SK-N-SH (cell line): ENCODE data around the gene RAMP2. TPM values are rescaled to one million over a fixed set of nuclear protein-coding genes. Genes with fewer than 3 reads are reported as not detected.

Source experiments
- CTCF ChIA-PET: fragments of 300-600, 350-600 bp; formaldehyde crosslinking; extraction: SDS; loops from one replicate; lab custom pipeline; 2021; lab: Yijun Ruan, JAX
- POLR2A ChIA-PET: fragments of 350-600 bp; sonication (Branson Sonifier 250); formaldehyde crosslinking; extraction: SDS; loops from one replicate; lab custom pipeline; 2020; ENCODE audit warnings: antibody characterized with exemption, inconsistent platforms; lab: Yijun Ruan, JAX
- DNase-seq: peaks from one replicate; pipeline ENCODE4 v3.0.0; 2012
- H2AFZ ChIP-seq: fragments of 200-600 bp; sonication (generic); 2 replicates; pipeline ENCODE4 v1.8.1; 2016; ENCODE audit warnings: antibody characterized with exemption, mild to moderate bottlenecking, low read depth
- H3F3A ChIP-seq: fragments of 200-600 bp; sonication (generic); replicated peaks from 2 replicates; pipeline ENCODE3; 2016; ENCODE audit warnings: antibody characterized with exemption, mild to moderate bottlenecking; ENCODE audit not compliant: insufficient read depth
- H3K27ac ChIP-seq, 2 experiments: fragments of 200-500 bp in 1 of 2; fragments of 200-600 bp in 1 of 2; sonication (Bioruptor generic) in 1 of 2; sonication (generic), shearing (Covaris generic) in 1 of 2; 2 replicates each; pipeline versions ENCODE4 v1.5.1 to v1.6.1; 2014 to 2016; ENCODE audit warnings: low read depth in 2 of 2, inconsistent platforms in 1 of 2, low read length in 1 of 2, mild to moderate bottlenecking in 1 of 2, mixed read lengths in 1 of 2
- H3K27me3 ChIP-seq: fragments of 200-600 bp; sonication (generic), shearing (Covaris generic); 2 replicates; pipeline ENCODE4 v1.6.1; 2016; ENCODE audit warnings: mixed run types; ENCODE audit not compliant: insufficient read depth
- H3K36me3 ChIP-seq, 2 experiments: fragments of 200-500 bp in 1 of 2; fragments of 200-600 bp in 1 of 2; sonication (Bioruptor generic) in 1 of 2; sonication (generic) in 1 of 2; replicated peaks in 1 of 2; 2 replicates each; pipeline versions ENCODE3 to v1.5.1; 2014 to 2016; ENCODE audit warnings: low read length in 1 of 2, mild to moderate bottlenecking in 1 of 2; ENCODE audit not compliant: insufficient read depth in 2 of 2, control insufficient read depth in 1 of 2
- H3K4me1 ChIP-seq, 2 experiments: fragments of 200-500 bp in 1 of 2; fragments of 200-600 bp in 1 of 2; sonication (Bioruptor generic) in 1 of 2; sonication (generic), shearing (Covaris generic) in 1 of 2; 2 replicates each; pipeline versions ENCODE4 v1.5.1 to v1.6.1; 2014 to 2016; ENCODE audit warnings: low read depth in 1 of 2, low read length in 1 of 2, mixed run types in 1 of 2; ENCODE audit not compliant: insufficient read depth in 2 of 2, control insufficient read depth in 1 of 2
- H3K4me2 ChIP-seq: fragments of 200-600 bp; sonication (generic), shearing (Covaris generic); 2 replicates; pipeline ENCODE4 v1.6.1; 2017; ENCODE audit warnings: mixed run types
- H3K4me3 ChIP-seq, 2 experiments: fragments of 200-500 bp in 1 of 2; fragments of 200-600 bp in 1 of 2; sonication (Bioruptor generic) in 1 of 2; sonication (generic), shearing (Covaris generic) in 1 of 2; 2 replicates each; pipeline versions ENCODE4 v1.5.1 to v1.8.1; 2014 to 2016; ENCODE audit warnings: low read depth in 2 of 2, inconsistent platforms in 1 of 2, low read length in 1 of 2, mild to moderate bottlenecking in 1 of 2, mixed read lengths in 1 of 2, moderate library complexity in 1 of 2
- H3K79me2 ChIP-seq: fragments of 200-600 bp; sonication (generic); 2 replicates; pipeline ENCODE4 v1.8.1; 2017; ENCODE audit warnings: mild to moderate bottlenecking; ENCODE audit not compliant: insufficient read depth
- H3K9ac ChIP-seq: fragments of 200-600 bp; sonication (generic); 2 replicates; pipeline ENCODE4 v1.6.1; 2017; ENCODE audit warnings: mixed run types
- H3K9me2 ChIP-seq: fragments of 200-600 bp; sonication (generic); 2 replicates; pipeline ENCODE4 v1.6.1; 2017; ENCODE audit warnings: mixed run types
- H3K9me3 ChIP-seq: fragments of 200-600 bp; sonication (generic); 2 replicates; pipeline ENCODE4 v1.6.1; 2017; ENCODE audit warnings: mixed run types, mild to moderate bottlenecking, moderate library complexity
- H4K20me1 ChIP-seq: fragments of 200-600 bp; sonication (generic); 2 replicates; pipeline ENCODE4 v1.6.1; 2017; ENCODE audit warnings: mild to moderate bottlenecking, mixed run types; ENCODE audit not compliant: insufficient read depth
- ELF1 ChIP-seq: IDR thresholded peaks from 2 replicates; pipeline ENCODE4 v1.4.0; 2012
- EZH2phosphoT487 ChIP-seq: fragments of 200-600 bp; sonication (generic); IDR thresholded peaks from 2 replicates; pipeline ENCODE4 v1.6.1; 2017; ENCODE audit warnings: low read depth, mixed run types, mild to moderate bottlenecking, antibody characterized with exemption, moderate library complexity, borderline replicate concordance
- FOXM1 ChIP-seq: IDR thresholded peaks from 2 replicates; pipeline ENCODE4 v1.4.0; 2012; ENCODE audit warnings: low read depth, mild to moderate bottlenecking
- GABPA ChIP-seq: IDR thresholded peaks from 2 replicates; pipeline ENCODE4 v1.4.0; 2012; ENCODE audit warnings: low read depth, mild to moderate bottlenecking
- GATA2 ChIP-seq: sonication (generic); formaldehyde crosslinking; IDR thresholded peaks from 2 replicates; pipeline ENCODE4 v1.5.0; 2020; ENCODE audit warnings: mild to moderate bottlenecking, missing genetic modification reagents
- NFIC ChIP-seq: IDR thresholded peaks from 2 replicates; pipeline ENCODE4 v1.4.0; 2012; ENCODE audit warnings: borderline replicate concordance
- NRF1 ChIP-seq: IDR thresholded peaks from 2 replicates; pipeline ENCODE4 v1.6.1; 2012; ENCODE audit warnings: low read depth, mild to moderate bottlenecking, low read length
- RAD21 ChIP-seq: IDR thresholded peaks from 2 replicates; pipeline ENCODE4 v1.6.1; 2012; ENCODE audit warnings: mild to moderate bottlenecking, low read length
- RXRA ChIP-seq: IDR thresholded peaks from 2 replicates; pipeline ENCODE4 v1.4.0; 2012; ENCODE audit warnings: low read depth, mild to moderate bottlenecking, borderline replicate concordance
- WGBS: methylation state at CpG from one replicate; pipeline ENCODE4 v1.1.6; 2017; ENCODE audit warnings: low lambda C conversion rate; 5-methylcytosine and 5-hydroxymethylcytosine counted together
- polyA plus RNA-seq, 3 experiments: library from polyadenylated mRNA; depleted of rRNA; stranded (reverse); fragments of >200 nt; gene quantifications; 2 replicates each; pipeline ENCODE4 v1.2.3, GENCODE V29; 2012
- TF ChIP-seq, protein P1 (sequence below): IDR thresholded peaks from 2 replicates; pipeline ENCODE4 v1.4.0; 2012; ENCODE audit warnings: low read depth, borderline replicate concordance
- TF ChIP-seq, protein P2 (sequence below): fragments of 150-350 bp; IDR thresholded peaks from 2 replicates; pipeline ENCODE4 v1.6.1; 2017; ENCODE audit warnings: antibody characterized with exemption, low read length, low read depth, borderline replicate concordance
- TF ChIP-seq, protein P3 (sequence below): IDR thresholded peaks from 2 replicates; pipeline ENCODE4 v1.4.0; 2012; ENCODE audit warnings: low read depth, borderline replicate concordance

The RAMP2 gene
- polyA plus RNA-seq, 1 of the 3 experiments (the other 2 are of a cell fraction), result 3.0 TPM

- no peak overlapping the region for H3K9ac ChIP-seq
These were observed 611 bp downstream of the RAMP2 start for GRCh38 chr17:42761638-42762037.

GRCh38 chr17:42766124-42766523 lies 5.1 kb downstream of the RAMP2 start:
- no peaks in the 10 kb centered on the region for H3K9me3 ChIP-seq
- peaks cover 3% of the 10 kb centered on the region for H3F3A ChIP-seq
- DNase-seq, result no peak
- no peaks in the 10 kb centered on the region for H4K20me1 ChIP-seq
- no peaks in the 10 kb centered on the region for H3K9me2 ChIP-seq
- H3K79me2 ChIP-seq, result no peaks in the 10 kb centered on the region
- ChIA-PET POLR2A (no interaction called here), CTCF (interaction anchor here (1.0 kb wide), 1 partner anchor 188 kb away, joined by 3 read pairs; no protein-coding TSS in a partner anchor)
- WGBS, result 88% methylated on average over 5 of the region's 6 CpGs
- H3K4me1 ChIP-seq, result peaks cover 5 to 11% of the 10 kb centered on the region in 2 experiments; a peak in 2 of 4 replicates
- H3K9ac ChIP-seq, result no peak overlapping the region
- H3K4me2 ChIP-seq, result no peak overlapping the region
- H3K36me3 ChIP-seq, result no peaks in the 10 kb centered on the region
- H3K27me3 ChIP-seq, result no peaks in the 10 kb centered on the region
- H3K4me3 ChIP-seq, result no peak overlapping the region
- TF ChIP-seq, protein P1, sequence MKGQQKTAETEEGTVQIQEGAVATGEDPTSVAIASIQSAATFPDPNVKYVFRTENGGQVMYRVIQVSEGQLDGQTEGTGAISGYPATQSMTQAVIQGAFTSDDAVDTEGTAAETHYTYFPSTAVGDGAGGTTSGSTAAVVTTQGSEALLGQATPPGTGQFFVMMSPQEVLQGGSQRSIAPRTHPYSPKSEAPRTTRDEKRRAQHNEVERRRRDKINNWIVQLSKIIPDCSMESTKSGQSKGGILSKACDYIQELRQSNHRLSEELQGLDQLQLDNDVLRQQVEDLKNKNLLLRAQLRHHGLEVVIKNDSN, result no peak
- TF ChIP-seq FOXM1, result no peak
- TF ChIP-seq EZH2phosphoT487, result no peak
- TF ChIP-seq, protein P2, sequence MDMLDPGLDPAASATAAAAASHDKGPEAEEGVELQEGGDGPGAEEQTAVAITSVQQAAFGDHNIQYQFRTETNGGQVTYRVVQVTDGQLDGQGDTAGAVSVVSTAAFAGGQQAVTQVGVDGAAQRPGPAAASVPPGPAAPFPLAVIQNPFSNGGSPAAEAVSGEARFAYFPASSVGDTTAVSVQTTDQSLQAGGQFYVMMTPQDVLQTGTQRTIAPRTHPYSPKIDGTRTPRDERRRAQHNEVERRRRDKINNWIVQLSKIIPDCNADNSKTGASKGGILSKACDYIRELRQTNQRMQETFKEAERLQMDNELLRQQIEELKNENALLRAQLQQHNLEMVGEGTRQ, result no peak
- TF ChIP-seq GABPA, result no peak
- no peak for TF ChIP-seq NFIC
- TF ChIP-seq, protein P3, sequence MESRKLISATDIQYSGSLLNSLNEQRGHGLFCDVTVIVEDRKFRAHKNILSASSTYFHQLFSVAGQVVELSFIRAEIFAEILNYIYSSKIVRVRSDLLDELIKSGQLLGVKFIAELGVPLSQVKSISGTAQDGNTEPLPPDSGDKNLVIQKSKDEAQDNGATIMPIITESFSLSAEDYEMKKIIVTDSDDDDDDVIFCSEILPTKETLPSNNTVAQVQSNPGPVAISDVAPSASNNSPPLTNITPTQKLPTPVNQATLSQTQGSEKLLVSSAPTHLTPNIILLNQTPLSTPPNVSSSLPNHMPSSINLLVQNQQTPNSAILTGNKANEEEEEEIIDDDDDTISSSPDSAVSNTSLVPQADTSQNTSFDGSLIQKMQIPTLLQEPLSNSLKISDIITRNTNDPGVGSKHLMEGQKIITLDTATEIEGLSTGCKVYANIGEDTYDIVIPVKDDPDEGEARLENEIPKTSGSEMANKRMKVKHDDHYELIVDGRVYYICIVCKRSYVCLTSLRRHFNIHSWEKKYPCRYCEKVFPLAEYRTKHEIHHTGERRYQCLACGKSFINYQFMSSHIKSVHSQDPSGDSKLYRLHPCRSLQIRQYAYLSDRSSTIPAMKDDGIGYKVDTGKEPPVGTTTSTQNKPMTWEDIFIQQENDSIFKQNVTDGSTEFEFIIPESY, result no peak
- no peak for TF ChIP-seq NRF1
- no peak overlapping the region for H2AFZ ChIP-seq
- no peak overlapping the region for H3K27ac ChIP-seq

More at GRCh38 chr17:42761638-42762037, 611 bp downstream of the RAMP2 start:
- Histone ChIP-seq H2AFZ (0 out of 2 replicates have a peak overlapping the region, but pooled peaks have one; percentile 70), H3F3A (peaks cover 8% of the 10 kb centered on the region), H4K20me1 (no peaks in the 10 kb centered on the region), H3K9me3 (no peaks in the 10 kb centered on the region), H3K36me3 (no peaks in the 10 kb centered on the region), H3K4me3 (peak overlapping the region in 1 of 2 experiments; percentile 43; a peak in 2 of 4 replicates), H3K79me2 (no peaks in the 10 kb centered on the region), H3K27me3 (peaks cover 12% of the 10 kb centered on the region; the same call in 1 of the 2 replicates), H3K4me1 (peaks cover 5 to 16% of the 10 kb centered on the region in 2 experiments; a peak in 2 of 4 replicates), H3K27ac (no peak overlapping the region), H3K9me2 (no peaks in the 10 kb centered on the region), H3K4me2 (peak overlapping the region; percentile 59; the same call in 1 of the 2 replicates)
- DNase-seq, result no peak
- WGBS, result 87% methylated on average over 12 of the region's 12 CpGs
- POLR2A ChIA-PET, result interaction anchor here (0.6 to 2.5 kb wide), 3 partner anchors 11 to 67 kb away, joined by 3 to 17 read pairs (median 3); partner anchors contain the start of gene VPS25
- CTCF ChIA-PET, result interaction anchor here (0.6 to 4.6 kb wide), 12 partner anchors 8 to 184 kb away, joined by 3 to 53 read pairs (median 6); partner anchors contain the start of genes PSMC3IP and VPS25
- TF ChIP-seq GATA2 (no peak), RXRA (no peak), ELF1 (no peak), RAD21 (no peak)
- TF ChIP-seq, protein P2, result no peak
